NCI-H2171 treated with DMSO at 0.1 percent for 48 hours (cell line): Measurements from ENCODE around the gene APOBEC4.
"Not testable (repeated sequence)": the region's sequence is repeated elsewhere in the genome, so short reads cannot be mapped to it uniquely, and the experiment has no call there.

ENCODE experiments used
- DNase-seq: peaks from one replicate; lab custom pipeline; 2025; lab: John Stamatoyannopoulos, UW

APOBEC4 gene, protein sequence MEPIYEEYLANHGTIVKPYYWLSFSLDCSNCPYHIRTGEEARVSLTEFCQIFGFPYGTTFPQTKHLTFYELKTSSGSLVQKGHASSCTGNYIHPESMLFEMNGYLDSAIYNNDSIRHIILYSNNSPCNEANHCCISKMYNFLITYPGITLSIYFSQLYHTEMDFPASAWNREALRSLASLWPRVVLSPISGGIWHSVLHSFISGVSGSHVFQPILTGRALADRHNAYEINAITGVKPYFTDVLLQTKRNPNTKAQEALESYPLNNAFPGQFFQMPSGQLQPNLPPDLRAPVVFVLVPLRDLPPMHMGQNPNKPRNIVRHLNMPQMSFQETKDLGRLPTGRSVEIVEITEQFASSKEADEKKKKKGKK

DNA sequence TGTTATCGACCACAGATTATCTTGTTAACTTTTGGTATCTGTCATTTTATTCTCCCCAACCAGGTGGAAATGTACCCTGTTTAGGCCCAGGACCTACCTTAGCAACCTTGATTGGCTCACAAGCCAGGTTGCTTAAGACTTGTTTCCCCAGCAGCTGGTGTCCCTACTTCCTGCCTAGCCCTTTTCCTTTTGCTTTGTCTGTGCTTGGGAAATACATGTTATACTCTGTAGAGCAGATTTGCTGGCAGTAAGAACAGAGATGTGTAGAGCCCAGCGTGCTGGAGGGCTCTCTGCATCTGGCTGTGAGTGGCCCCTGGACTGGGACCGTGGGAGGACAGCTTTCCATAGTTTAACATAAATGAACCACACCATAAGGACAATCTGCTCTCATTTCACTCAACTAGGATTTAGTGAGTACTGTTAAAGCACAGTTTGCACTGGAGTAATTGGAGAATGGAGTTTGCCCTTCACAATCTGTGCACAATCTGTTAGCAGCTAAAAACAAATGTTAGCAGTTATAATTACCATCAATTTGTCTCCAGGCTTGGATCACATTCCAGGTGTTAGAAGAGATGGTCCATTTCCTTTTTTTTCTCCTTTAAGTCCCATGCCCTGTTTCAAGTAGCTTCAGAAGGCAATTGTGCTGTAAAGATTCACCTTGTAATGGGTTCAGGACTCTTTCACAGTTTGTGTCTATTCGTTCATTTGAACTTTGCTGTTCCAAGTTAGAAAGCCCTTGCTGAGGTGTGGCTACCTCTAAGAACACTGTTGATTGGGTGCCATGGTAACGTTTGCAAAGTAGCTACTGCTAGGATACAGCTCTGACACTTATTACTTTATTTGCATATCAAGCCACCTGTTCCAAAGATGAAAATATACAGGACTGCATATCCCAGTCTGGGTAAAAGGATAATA is at the start of gene APOBEC4:
APOBEC4 (minus strand) TSS at position 770 of the 915 bp plus-strand sequence. CDS start 4,535 bp downstream, outside the sequence.
- DNase-seq: peak; percentile 99

DNA sequence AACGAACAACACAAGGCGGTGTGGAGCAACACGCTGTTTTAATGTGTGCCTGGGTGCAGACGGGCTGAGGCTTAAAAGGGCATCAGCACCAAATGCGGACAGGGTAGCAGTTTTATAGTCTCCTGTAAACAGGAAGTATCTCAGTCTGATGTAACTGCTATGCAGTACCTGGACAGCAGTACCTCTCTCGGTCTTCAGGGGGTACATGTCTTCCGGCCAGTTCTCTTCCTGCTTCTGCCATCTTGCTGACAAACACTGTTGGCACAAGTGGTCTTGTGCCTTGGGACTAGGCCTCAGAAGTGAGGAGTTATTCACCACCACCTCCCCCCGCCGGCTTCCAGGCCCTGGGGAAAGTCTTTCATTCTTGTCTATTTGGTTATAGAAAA is 49.7 kb upstream of the APOBEC4 start:
- no peak for DNase-seq

DNA sequence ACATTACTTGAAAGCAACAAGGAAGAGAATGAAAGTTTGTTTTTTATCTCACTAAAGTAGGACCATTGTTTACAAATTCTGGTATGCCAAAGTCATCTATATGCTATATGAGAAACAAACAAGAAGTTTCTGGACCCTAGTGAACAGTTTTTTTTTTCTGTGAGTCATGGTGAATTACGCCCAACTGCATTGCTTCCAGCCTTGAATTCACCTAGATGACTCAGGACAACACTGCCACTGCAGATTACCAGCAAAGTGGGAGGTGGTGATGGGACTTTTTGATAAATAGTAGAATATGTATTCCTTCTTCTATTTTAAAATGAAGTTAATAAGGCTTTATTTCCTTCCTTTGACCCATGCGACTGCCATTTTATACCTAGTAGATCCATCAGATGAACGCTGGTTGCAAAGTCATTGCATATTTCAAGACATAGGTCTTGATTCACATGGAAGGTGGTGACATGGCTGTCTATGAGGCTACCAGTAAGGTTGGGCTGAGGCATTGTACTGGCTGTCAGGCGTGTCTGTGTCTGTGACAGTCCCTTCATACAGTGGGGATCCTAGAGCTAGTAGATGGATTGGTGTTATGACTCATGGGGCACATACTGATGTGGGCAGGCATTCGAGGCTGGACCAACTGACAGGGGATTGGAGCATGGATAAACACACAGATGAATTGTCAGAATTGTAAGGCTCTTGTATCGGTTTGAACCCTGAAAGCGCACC is 49.1 kb upstream of the APOBEC4 start:
- no peak for DNase-seq

DNA sequence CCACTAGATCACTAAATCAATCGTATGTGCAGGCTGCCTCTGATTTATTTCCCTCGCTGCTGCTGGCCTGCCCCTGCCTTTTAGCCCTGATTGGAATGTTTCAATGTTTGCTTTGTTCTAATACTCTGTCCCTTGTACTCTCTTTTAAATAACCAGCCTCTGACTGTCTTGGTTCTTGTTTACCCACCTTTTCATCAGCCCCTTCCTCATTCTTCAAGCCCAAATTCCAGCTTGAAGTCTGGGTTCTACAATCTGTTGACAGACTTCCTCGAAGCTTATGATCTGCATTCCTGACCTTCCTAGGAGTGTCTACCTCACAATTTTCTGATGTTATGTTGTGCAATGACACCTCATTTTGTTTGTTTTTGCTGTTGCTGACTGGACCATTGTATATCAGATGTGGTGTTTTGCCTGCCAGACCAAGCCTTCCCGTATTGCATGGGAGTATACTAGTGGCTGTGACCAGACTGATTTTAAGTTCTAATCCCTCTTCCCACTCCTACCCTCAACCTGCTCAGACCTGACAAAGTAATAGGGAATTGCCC is 46.6 kb upstream of the APOBEC4 start:
- DNase-seq: no peak

DNA sequence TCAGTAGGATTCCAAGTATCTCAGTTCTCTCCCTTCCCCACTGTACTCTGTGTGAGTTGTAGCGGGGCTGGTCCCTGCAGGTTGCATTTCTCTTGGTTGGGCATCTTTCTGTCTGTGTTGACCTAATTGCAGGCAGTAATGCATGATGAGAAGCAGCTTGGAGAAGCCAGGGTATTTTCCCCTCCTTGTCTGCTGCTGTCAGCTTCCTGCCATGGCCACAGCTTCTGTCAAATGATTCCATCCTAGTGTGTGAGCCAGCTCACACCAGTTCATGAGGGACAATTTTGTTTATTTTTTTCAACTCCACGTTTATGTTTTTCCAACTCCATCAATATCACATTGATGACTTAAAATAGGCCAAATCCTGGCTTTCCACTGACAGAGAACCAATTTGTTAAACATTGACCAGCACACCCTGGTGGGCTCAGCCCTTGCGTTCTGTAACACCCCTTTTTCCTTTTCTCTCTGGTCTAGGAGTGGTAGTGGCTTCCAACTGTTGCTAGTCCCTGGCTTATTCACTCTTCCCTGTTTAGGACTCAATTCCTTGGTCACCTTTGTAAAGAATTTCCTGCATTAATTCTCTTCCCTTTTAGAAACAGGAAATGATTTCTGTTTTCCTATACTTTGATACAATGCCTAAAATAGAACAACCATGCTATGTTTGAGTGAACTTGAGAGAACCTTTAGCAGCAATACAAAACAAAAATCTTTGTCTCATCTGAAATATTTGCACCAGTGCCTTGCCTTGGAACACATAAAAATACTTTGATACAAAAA is 44.9 kb upstream of the APOBEC4 start:
- DNase-seq: no peak

DNA sequence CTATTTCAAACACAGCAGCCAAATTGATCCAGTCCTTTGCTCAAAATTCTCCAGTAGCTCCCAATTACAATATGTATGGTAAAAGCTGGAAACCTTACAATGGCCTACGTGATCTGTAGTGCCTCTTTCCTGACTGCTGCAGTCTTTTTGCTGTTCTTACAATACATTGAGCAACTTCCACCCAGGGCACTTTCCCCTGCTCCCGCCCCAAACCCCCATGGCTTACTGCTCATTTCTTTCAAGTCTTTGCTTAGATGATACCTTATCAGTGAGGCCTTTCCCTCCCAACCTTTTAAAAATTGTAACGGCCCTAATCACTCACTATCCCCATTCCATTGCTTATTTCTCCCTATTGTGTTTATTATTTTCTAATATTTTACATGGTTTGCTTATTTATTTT is 43.9 kb upstream of the APOBEC4 start:
- no peak for DNase-seq

DNA sequence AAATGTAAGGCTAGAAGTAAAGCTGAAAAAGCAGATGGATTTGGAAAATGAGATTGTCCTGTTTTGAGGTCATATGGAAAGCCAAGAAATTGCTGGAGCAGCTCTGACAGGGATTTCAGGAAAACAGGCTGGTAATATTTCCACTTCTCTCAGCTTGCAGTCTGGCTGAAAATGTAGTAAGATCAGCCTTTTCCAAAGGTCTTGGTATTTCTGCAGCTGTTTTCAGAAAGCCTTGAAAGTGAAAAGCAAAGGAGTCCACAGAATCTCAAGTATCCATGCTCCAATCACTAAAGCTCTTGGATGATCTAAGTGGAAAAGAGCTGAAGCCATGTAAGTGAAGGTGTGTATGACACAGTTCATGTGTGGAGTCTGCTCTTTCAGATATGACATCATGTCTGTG is 41.6 kb upstream of the APOBEC4 start:
- no peak for DNase-seq

DNA sequence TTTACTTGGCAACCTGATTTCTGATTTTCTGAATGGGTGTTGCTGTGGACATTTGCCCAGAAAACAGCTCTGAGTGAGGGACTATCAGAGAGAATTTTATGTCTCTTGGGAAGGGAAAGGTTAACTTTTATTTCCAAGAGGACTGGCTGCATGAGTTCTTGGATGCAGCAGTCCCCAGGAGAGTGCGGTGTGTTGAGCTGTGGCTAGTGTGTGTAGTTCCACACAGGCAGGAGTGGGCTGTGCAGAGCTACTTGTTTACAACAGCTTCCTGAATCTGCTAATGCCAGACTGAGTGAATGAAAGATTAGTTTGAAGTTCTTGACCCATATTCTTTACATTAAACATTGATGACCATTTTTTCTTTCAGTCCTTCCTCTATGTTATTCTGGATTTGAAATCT is 41.0 kb upstream of the APOBEC4 start:
- no peak for DNase-seq

DNA sequence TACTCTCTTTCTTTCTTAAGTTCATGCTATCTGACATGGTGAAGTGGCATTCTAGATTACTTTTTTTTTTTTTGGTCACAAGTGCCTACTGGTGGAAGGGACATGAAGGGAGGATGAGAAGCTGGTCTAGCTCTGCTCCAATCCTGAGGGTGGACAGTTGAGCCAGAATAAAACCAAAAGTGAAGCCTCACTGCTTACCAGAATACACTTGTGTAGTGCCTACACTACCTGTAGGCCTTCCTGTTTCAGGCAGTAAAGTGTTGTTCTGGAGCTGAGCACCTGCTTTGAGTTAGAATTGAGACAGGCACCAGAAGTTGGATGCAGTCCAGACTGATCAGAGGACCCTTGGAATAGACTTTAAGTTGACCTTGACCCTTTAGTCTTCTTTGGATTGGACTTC is 40.4 kb upstream of the APOBEC4 start:
- no peak for DNase-seq

DNA sequence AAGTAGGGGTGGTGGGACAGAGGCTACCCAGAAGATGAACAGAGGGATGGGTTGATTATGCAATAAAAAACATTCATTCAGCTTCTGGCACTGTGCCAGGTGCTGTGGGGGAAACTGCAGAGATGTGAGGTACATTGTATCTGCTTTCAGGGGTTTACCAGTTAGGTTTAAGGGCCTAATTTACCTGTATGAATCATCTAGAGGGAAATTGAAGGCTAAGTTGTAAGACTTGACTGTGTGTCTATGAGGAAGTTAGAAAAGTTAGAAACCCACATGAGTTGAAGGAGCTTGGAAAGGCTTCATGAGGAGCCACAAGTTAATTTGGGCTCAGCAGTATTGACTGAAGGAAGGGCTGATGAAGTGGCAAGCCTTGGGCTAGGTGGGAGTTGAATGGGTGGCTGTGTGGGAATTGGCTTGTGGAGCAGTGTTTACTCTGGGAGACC is 36.7 kb upstream of the APOBEC4 start:
- DNase-seq: no peak

DNA sequence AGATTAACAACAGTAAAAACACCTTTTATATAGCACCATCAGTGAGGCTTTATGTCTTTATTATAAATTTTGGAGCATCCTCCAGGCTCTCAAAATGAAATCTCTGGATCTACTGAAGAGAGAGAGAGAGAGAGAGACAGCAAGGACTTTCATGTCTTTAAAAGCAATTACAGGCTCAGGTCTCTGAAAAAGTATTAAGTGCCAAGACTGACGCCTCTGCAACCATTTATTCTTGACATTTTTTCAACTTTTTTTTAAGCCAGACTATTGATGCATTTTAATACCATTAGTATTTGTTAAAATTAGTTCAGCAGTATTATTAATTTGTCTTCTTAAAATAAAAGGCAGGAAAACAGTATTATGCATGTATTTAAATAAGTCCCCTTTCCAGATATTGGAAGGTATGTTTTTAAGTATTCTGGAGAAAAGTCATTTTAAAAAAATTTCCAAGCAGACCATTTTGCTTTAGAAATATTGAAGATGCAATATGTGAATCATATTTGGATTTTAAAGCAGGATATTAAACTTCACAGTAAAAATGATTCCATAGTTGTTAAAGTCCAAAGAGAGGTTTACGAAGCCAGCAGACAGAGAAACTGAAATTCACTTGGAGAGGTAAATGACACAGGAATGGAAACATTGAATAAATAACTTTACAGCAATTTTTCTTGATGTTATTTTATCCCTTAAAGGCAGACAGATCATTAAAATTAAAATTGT is 35.4 kb upstream of the APOBEC4 start:
- no peak for DNase-seq

DNA sequence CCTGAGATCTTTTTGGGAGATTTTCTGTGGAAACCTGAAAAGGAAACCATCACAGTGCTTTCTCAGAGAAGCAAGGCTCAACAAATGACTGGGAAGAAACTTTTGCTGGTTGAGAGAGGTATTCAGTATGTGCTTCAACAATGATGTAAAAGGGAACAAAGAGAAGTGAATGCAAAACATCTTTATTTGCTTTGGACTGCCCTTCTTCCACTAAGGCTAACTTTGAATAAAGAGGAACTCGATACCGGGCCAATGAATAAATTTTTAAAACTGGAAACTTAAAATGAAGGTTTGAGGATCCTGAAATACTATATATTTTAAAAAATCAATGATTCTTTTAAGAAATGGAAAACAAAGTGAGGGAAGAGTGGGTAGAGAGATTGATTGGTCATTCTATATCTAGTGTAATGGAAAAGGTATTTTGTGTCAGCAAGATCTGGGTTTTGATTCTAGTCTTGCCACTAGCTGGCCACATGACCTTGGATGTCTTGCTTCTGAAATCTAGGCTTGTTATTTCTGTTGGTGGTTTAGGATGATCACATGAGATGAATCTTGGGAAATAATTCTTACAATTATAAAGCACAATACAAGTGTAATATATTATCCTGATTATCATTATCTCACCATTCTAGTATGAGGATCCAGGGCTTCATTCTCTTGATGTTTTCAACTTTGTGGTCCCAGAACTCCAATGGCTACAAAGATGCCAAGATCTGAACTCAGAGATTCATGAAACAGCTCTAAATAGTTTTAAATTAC is 34.6 kb upstream of the APOBEC4 start:
- DNase-seq: no peak

DNA sequence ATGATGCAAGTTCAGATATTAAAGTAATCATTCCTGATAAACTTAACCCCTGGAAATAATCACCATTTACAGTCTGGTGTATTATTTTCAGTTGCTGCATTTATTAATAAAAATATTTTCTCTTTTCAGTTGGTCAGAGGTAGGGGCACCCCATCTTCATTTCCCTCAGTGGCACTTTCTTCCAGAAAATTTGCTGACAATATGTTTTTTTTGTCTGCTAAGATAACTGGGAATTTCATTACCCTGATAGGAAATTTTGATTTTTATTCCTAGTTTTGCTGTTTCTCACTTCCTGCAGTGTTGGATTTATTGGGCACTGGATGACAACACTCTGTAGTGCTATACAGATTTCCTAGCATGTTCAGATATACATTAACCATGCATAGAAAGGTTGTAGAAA is 33.1 kb upstream of the APOBEC4 start:
- DNase-seq: no peak

DNA sequence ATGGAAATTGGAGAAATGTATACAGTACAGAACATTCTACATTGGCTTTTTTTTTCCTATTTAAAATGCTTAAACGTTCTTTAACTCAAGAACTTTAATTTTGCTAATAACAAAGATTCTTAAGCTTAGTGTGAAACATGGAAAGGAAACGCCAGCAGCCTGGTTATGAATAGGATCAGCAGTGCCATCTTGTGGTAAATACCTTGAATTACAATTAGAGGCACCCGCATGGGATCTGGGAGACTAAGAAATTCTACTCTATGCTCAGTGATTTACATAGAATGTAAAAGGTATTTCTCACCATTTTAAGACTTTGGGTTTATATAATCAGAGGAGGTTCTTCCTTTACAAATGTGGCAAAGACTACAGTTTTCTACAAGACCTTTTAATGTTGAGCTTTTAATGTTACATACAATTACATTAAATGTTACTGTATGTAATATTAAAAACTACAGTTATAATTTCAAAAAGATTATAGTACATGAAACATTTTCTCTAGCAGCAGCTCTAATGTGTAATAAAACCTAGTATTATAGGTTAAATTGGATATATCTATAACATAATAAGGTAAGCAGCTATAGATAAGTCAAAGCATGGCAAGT is 32.1 kb upstream of the APOBEC4 start:
- DNase-seq: peak; percentile 47

DNA sequence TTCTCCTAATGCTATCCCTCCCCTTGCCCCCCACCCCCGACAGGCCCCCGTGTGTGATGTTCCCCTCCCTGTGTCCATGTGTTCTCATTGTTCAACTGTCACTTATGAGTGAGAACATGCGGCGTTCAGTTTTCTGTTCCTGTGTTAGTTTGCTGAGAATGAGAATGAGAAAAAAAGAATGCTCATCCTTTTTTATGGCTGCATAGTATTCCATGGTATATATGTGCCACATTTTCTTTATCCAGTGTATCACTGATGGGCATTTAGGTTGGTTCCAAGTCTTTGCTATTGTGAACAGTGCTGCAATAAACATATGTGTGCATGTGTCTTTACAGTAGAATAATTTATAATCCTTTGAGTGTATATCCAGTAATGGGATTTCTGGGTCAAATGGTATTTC is 26.2 kb upstream of the APOBEC4 start:
- DNase-seq: not testable (repeated sequence)

DNA sequence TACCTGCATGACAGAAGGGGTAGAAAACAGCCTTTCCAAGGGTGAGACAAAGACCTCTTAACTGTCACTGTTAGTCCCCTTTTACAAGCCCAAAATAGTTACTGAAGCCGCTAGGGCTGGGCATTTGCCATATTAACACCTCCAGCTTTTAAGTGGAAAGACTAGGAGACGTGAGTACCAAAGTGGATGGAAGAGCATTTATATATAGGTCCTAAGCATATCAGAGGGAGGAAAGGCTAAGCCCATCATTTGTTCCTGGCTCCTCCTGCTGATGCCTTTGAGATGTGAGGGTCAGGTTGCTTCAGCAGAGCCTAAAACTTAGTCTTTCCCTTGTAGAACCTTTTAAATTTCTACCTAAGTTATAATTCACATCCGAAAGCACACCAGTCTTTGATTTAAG is 25.7 kb upstream of the APOBEC4 start:
- DNase-seq: no peak

DNA sequence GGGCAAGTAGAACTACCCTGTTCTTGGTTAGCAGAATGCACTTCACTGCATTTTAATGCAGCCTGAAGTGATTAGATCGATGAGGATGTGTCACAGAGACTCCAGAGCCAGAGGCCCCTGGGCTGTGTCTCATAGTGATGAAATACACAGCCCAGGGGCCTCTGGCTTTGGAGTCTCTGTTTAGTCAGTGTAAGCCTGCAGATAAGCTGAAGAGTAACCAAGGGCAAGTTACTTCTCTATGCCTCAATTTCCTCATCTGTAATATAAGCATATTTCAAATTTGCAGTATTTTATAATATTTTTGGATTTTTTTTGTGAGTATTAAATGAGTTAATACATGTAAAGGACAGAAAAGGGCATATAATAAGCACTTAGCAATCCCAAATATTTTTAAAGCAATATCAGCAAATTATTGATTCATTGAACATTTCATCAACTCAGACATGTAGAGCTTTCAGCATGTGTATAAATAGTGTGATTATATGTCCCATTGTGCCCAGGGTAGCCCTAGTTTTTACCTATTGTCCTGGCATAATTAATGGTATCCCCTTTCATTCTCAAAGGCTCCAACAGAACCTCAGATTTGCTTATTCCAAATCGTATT is 23.6 kb upstream of the APOBEC4 start:
- no peak for DNase-seq

DNA sequence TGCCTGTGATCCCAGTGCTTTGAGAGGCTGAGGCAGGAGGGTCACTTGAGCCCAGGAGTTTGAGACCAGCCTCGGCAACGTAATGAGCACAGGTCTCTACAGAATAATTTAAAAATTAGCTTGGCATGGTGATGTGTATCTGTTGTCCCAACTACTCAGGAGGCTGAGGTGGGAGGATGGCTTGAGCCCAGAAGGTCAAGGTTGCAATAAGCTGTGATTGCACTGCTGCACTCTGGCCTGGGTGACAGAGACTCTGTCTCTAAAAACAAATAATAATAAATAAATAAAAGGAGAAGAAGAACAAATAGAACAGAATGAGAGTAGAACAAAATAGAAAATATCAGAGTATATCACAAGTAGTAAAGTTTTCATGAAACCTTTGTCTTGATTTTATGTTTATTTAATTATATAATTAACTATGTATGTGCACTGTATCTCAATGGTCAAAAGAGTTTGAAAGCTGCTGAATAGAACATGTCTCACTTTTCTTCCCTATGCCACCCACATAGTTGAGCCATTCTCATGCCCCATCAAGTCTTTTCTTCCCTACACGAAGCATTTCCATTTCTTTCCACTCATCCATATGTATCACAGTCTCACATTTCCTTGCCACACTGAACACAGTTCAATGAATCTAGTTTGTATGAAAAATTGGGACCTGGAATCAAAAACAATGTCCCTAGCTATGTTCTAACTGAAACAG is 22.9 kb upstream of the APOBEC4 start:
- DNase-seq: no peak
